Measurements from ENCODE around the gene FLNA.

FLNA gene

GRCh38 chrX:154372612-154373022, 1.8 kb downstream of the FLNA start:
- no peak for DNase-seq (ENCODE audit: low read depth in 1 of 2, low spot score in 1 of 2)
- H3K27ac ChIP-seq (replicated peaks) = no peak overlapping the region

GRCh38 chrX:154371789-154372300, 2.6 kb downstream of the FLNA start:
- H3K27me3 ChIP-seq (ENCODE audit: insufficient read depth, poor library complexity, severe bottlenecking) = no peaks in the 10 kb centered on the region
- DNase-seq (ENCODE audit: low read depth in 1 of 2, low spot score in 1 of 2) = no peak
- TF ChIP-seq CTCF (IDR thresholded peaks at IDR 0.05; ENCODE audit: insufficient read depth, low read length) = no peak
- TF ChIP-seq POLR2AphosphoS5 (IDR thresholded peaks at IDR 0.05; ENCODE audit: low read depth) = no peak
- no peak for TF ChIP-seq REST (IDR thresholded peaks at IDR 0.05; ENCODE audit: insufficient replicate concordance, low read depth)
- H3K27ac ChIP-seq (replicated peaks) = peak overlapping the region; percentile 73
- H3K4me3 ChIP-seq (replicated peaks; ENCODE audit: insufficient read depth, low read length) = peak overlapping the region; percentile 52

More at GRCh38 chrX:154372612-154373022, 1.8 kb downstream of the FLNA start:
- Histone ChIP-seq H3K4me3 (replicated peaks; ENCODE audit: insufficient read depth, low read length) (no peak overlapping the region), H3K27me3 (ENCODE audit: insufficient read depth, poor library complexity, severe bottlenecking) (no peaks in the 10 kb centered on the region)
- TF ChIP-seq REST (IDR thresholded peaks at IDR 0.05; ENCODE audit: insufficient replicate concordance, low read depth) (no peak), SPI1 (IDR thresholded peaks at IDR 0.05; ENCODE audit: borderline replicate concordance, low read depth) (no peak), POLR2AphosphoS5 (IDR thresholded peaks at IDR 0.05; ENCODE audit: low read depth) (no peak), GABPA (IDR thresholded peaks at IDR 0.05; ENCODE audit: low read depth) (no peak), CTCF (IDR thresholded peaks at IDR 0.05; ENCODE audit: insufficient read depth, low read length) (no peak)

- Histone ChIP-seq H3K4me3 (replicated peaks; ENCODE audit: insufficient read depth, low read length) (peak overlapping the region; percentile 74), H3K27ac (replicated peaks) (peak overlapping the region; percentile 94), H3K27me3 (ENCODE audit: insufficient read depth, poor library complexity, severe bottlenecking) (no peaks in the 10 kb centered on the region)
- peak; percentile 84 to 94 for DNase-seq (ENCODE audit: low read depth in 1 of 2, low spot score in 1 of 2)
- TF ChIP-seq SPI1 (IDR thresholded peaks at IDR 0.05; ENCODE audit: borderline replicate concordance, low read depth) = no peak
- no peak for TF ChIP-seq GABPA (IDR thresholded peaks at IDR 0.05; ENCODE audit: low read depth)
- no peak for TF ChIP-seq REST (IDR thresholded peaks at IDR 0.05; ENCODE audit: insufficient replicate concordance, low read depth)
- peak; percentile 92 for TF ChIP-seq POLR2AphosphoS5 (IDR thresholded peaks at IDR 0.05; ENCODE audit: low read depth)
- TF ChIP-seq CTCF (IDR thresholded peaks at IDR 0.05; ENCODE audit: insufficient read depth, low read length) = no peak
Measured at GRCh38 chrX:154371017-154371788, 3.2 kb downstream of the FLNA start.

Data from HL-60 (cell line).